Smooth muscle cell (in vitro differentiated cells): ENCODE results near the gene TOX2. TPM values are rescaled to one million over a fixed set of nuclear protein-coding genes. Genes with fewer than 3 reads are reported as not detected.

Experiments
- DNase-seq: peaks from one replicate; lab custom pipeline; 2025; ENCODE audit not compliant: unreplicated experiment; lab: John Stamatoyannopoulos, UW
- H2AFZ ChIP-seq: fragments of 200-600 bp; sonication (generic); 2 replicates; pipeline ENCODE4 v1.6.0; 2016; ENCODE audit warnings: antibody characterized with exemption, low read depth, mild to moderate bottlenecking
- H3F3A ChIP-seq: fragments of 200-600 bp; sonication (generic); 2 replicates; pipeline ENCODE4 v1.6.0; 2017; ENCODE audit warnings: antibody characterized with exemption, low read depth
- H3K27ac ChIP-seq: fragments of 200-600 bp; sonication (generic); 2 replicates; pipeline ENCODE4 v1.5.1; 2016; ENCODE audit warnings: low read depth, mild to moderate bottlenecking
- H3K27me3 ChIP-seq: fragments of 200-600 bp; sonication (generic); 2 replicates; pipeline ENCODE4 v1.6.1; 2016; ENCODE audit warnings: low read depth, mild to moderate bottlenecking
- H3K36me3 ChIP-seq: fragments of 200-600 bp; sonication (generic); 2 replicates; pipeline ENCODE4 v1.5.1; 2016; ENCODE audit warnings: low read depth
- H3K4me1 ChIP-seq: fragments of 200-600 bp; sonication (generic); 2 replicates; pipeline ENCODE4 v1.5.1; 2016; ENCODE audit warnings: low read depth
- H3K4me2 ChIP-seq: fragments of 200-600 bp; sonication (generic); 2 replicates; pipeline ENCODE4 v1.6.0; 2016; ENCODE audit warnings: mild to moderate bottlenecking
- H3K4me3 ChIP-seq: fragments of 200-600 bp; sonication (generic); 2 replicates; pipeline ENCODE4 v1.5.1; 2016; ENCODE audit warnings: mild to moderate bottlenecking
- H3K79me2 ChIP-seq: fragments of 200-600 bp; sonication (generic); 2 replicates; pipeline ENCODE4 v1.6.0; 2016; ENCODE audit warnings: low read depth, mild to moderate bottlenecking
- H3K9ac ChIP-seq: fragments of 200-600 bp; sonication (generic); 2 replicates; pipeline ENCODE4 v1.6.0; 2016; ENCODE audit warnings: low read depth
- H3K9me3 ChIP-seq: fragments of 200-600 bp; sonication (generic); replicated peaks from 2 replicates; pipeline ENCODE4 v1.5.1; 2016; ENCODE audit warnings: low read depth
- H4K20me1 ChIP-seq: fragments of 200-600 bp; sonication (generic); 2 replicates; pipeline ENCODE4 v1.6.0; 2016; ENCODE audit warnings: low read depth
- WGBS: methylation state at CpG from one replicate; pipeline ENCODE4 v1.1.7; 2016; ENCODE audit warnings: low lambda C conversion rate; 5-methylcytosine and 5-hydroxymethylcytosine counted together
- polyA plus RNA-seq: library from polyadenylated mRNA; unstranded; fragments of >200 nt; fragmentation: Nextera tagmentation; extraction: Ambion mirVana; gene quantifications from 2 replicates; pipeline ENCODE4 v1.2.1, GENCODE V29; 2016
- total RNA-seq: library from RNA; depleted of rRNA; stranded (reverse); fragments of >200 nt; gene quantifications from 2 replicates; pipeline ENCODE4 v1.2.3, GENCODE V29; 2014
- TF ChIP-seq, protein P1 (sequence below): fragments of 200-600 bp; sonication (generic); IDR thresholded peaks from 2 replicates; pipeline ENCODE4 v1.5.1; 2017; ENCODE audit warnings: borderline replicate concordance, mild to moderate bottlenecking, antibody characterized with exemption; ENCODE audit not compliant: insufficient read depth, poor library complexity, severe bottlenecking

TOX2 gene
- total and polyA plus RNA-seq, 2 experiments from 2014 or later: 1.1 to 3.8 TPM

DNA sequence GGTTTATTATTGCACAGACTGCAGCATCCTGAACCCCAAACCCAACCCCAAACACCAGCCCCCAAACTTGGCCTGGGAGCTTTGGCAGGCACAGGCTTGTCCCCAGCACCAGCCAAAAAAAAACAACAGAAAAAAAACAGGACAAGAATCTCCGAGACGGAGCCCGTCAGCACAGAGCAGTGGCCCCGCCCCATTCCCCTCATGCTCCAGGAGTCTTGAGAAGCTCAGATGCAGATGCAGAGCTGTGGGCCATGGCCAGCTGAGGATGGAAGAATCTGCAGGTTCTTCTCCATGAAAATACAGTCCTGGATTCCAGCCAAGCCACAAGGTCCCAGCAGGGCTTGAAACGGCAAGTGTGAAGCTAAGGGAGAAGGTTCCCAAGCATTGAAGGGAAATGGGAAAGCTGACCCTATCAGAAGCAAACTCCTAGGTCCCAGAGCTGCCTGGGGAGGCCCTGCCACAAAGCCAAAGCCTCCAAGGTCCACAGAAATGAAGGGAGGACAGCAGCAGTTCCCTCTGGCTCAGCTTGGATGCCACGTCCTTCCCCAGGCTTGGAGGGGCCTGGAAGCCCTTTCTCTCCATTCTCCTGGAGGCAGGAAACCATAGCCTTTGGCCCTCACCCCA is 197.2 kb downstream of the TOX2 start:
- Histone ChIP-seq H3K4me1 (no peaks in the 10 kb centered on the region), H3K4me2 (no peak overlapping the region), H4K20me1 (no peaks in the 10 kb centered on the region), H3K9me3 (no peaks in the 10 kb centered on the region), H2AFZ (no peak overlapping the region), H3F3A (no peaks in the 10 kb centered on the region), H3K27me3 (no peaks in the 10 kb centered on the region), H3K27ac (no peak overlapping the region), H3K4me3 (no peak overlapping the region), H3K9ac (no peak overlapping the region), H3K36me3 (no peaks in the 10 kb centered on the region), H3K79me2 (no peaks in the 10 kb centered on the region)
- no peak for DNase-seq
- TF ChIP-seq, protein P1, sequence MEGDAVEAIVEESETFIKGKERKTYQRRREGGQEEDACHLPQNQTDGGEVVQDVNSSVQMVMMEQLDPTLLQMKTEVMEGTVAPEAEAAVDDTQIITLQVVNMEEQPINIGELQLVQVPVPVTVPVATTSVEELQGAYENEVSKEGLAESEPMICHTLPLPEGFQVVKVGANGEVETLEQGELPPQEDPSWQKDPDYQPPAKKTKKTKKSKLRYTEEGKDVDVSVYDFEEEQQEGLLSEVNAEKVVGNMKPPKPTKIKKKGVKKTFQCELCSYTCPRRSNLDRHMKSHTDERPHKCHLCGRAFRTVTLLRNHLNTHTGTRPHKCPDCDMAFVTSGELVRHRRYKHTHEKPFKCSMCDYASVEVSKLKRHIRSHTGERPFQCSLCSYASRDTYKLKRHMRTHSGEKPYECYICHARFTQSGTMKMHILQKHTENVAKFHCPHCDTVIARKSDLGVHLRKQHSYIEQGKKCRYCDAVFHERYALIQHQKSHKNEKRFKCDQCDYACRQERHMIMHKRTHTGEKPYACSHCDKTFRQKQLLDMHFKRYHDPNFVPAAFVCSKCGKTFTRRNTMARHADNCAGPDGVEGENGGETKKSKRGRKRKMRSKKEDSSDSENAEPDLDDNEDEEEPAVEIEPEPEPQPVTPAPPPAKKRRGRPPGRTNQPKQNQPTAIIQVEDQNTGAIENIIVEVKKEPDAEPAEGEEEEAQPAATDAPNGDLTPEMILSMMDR: no peak
- WGBS: 61% methylated on average over 6 of the region's 6 CpGs

DNA sequence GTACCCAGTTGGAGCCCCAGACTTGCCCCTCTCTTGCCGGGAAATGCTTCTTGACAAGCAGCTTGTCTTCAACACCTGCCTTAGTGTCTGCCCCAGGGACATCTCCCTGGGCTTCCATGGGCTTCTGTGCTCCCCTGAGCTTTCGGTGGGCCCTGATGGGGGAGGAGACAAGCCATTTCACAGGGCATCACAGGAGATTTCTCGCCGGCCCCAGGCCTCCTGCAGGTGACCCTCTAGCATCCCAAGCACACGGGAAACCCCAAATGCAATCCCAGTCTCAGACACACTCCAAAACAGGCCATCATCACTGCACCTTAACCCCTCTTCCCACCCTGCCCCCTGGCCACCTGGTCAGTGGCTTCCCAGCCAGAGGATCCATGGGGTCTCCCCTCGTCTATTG is 197.8 kb downstream of the TOX2 start:
- Histone ChIP-seq H3F3A (no peaks in the 10 kb centered on the region), H3K27ac (no peak overlapping the region), H3K27me3 (no peaks in the 10 kb centered on the region), H2AFZ (no peak overlapping the region), H3K9me3 (no peaks in the 10 kb centered on the region), H3K9ac (no peak overlapping the region), H3K79me2 (no peaks in the 10 kb centered on the region), H3K4me1 (no peaks in the 10 kb centered on the region), H3K36me3 (no peaks in the 10 kb centered on the region), H3K4me2 (no peak overlapping the region), H4K20me1 (no peaks in the 10 kb centered on the region), H3K4me3 (no peak overlapping the region)
- DNase-seq: no peak
- 84% methylated on average over 6 of the region's 6 CpGs for WGBS
- TF ChIP-seq, protein P1: no peak

DNA sequence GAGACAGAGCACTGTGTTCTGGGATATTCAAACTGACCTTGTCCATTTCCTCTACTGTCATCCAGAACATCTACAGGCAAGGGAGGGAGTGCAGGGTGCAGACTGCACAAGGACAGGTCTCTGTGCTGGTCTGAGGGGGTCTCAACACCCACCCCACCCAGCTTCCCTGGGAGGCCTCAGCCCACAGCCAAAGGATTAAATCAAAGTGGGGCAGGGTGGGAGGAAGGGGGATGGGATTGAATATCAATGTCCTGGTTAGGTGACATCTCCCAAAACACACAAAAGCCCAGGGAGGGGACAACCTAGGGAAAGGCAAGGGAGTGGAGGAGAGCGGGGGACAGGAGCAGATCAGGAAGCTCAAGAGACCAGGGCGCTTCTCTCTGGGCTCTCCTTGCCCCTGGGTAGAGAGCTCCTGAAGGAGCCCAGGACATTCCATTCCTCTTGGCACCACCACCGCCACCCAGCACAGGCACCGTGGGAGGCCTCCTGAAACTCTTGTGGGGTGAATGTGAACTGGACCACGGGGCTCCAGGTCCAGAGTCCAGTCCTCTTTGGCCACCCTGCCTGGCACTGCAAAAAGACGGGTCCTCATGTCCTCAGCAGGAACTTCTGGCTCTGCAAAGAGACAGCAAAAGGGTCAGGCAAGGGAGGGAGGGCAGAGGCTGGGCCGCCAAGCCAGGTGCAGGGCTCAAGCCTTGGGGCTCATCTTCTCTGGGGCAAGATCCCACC is 198.4 kb downstream of the TOX2 start:
- Histone ChIP-seq H3K4me1 (no peaks in the 10 kb centered on the region), H3K27ac (no peak overlapping the region), H3F3A (no peaks in the 10 kb centered on the region), H2AFZ (no peak overlapping the region), H3K36me3 (no peaks in the 10 kb centered on the region), H3K79me2 (no peaks in the 10 kb centered on the region), H3K4me2 (no peak overlapping the region), H3K4me3 (no peak overlapping the region), H3K9me3 (no peaks in the 10 kb centered on the region), H3K27me3 (no peaks in the 10 kb centered on the region), H3K9ac (no peak overlapping the region), H4K20me1 (no peaks in the 10 kb centered on the region)
- 82% methylated on average over 7 of the region's 7 CpGs for WGBS
- no peak for DNase-seq
- TF ChIP-seq, protein P1: no peak
